HT1080 (cell line): Measurements from ENCODE around the gene KTN1. TPM values are rescaled to one million over a fixed set of nuclear protein-coding genes. Genes with fewer than 3 reads are reported as not detected.
A peak's percentile ranks its signal among the peaks of the same experiment; 100 is the strongest.

Experiments used
- DNase-seq: peaks from one replicate; pipeline ENCODE4 v3.0.0-alpha.2; 2015; ENCODE audit warnings: low read depth
- small RNA-seq: library from RNA; depleted of rRNA; stranded (forward); fragments of <200 nt; gene quantifications from one replicate; pipeline ENCODE3, GENCODE V24; 2014
- total RNA-seq: library from RNA; depleted of rRNA; stranded (reverse); fragments of >200 nt; shearing (Covaris generic); gene quantifications from 2 replicates; pipeline ENCODE4 v1.2.3, GENCODE V29; 2014; rRNA removed

KTN1 gene
- total RNA-seq, 1 experiment from 2014 or later: 105 TPM

DNA sequence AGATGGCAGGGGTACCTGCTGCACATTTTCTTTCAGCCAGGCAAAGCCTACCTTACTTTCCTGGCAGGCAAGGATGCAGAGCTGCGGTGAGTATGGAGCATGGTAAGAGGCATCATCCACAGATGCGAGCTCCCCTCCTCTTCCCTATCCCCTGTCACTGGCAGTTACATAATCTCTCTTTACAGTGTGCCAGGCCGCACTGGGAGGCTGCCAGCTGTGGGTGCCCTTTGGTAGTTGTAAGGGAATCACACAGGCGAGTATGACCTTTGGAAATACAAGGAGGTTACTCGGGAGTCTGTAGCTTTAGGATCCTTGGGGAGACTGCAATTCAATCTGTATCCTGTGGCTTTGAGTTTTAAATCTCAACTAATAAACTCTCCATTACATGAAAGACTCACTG, 132.5 kb downstream of the KTN1 start:
- no peak for DNase-seq

DNA sequence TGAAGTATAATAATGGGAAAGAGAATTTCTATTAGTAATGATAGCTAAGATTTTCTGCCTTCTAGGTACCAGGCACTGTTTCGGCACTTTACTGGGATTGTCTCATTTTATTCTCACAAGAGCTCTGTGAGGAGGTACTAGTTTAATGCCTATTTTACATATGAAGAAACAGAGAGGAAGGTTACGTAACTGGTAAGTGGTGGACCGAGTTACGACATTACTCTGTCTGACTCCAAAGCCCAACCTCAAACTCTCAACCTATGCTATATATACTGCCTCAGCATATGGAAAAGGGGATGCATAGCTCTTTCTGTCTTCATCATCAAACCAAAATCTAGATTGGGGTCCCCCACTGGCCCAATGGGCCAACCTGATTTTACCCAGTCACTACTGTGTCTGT, 133.5 kb downstream of the KTN1 start:
- DNase-seq: no peak

DNA sequence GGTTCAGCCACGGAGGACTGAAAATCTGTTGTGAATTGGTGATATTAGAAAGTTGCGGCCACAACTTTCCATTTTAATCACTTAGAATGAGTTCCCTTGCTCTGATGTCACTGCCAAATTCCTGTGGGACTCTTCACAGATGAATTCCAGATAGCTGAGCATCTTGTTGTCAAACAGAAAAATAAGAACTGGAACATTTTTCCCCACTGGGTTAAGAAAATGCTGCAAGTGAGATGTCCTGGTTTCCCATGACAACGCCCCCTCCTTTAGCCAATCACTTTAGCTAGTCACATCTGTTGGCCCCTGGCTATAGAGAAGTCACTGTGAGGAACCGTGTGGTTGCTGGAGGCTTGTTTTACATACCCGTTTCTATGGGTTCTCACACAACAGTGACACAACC, 135.9 kb downstream of the KTN1 start:
- peak; percentile 11 for DNase-seq

DNA sequence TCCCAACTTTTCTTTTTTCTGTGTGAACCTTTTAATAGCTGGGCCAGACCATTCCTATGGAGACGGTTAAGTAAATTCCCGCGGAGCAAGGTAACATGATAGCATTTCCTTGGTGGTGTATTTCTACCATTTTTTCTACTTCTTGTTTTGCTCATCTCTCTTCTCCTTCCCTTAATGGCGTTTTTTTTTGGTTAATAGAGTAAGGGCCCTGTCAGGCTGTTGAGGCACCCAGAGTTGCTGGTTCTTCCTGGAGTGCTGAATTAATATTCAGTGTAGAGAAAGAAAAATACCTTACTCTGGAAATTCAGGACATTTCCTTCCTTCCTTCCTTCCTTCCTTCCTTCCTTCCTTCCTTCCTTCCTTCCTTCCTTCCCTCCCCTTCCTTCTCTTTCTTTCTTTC, 137.6 kb downstream of the KTN1 start:
- DNase-seq: no peak

DNA sequence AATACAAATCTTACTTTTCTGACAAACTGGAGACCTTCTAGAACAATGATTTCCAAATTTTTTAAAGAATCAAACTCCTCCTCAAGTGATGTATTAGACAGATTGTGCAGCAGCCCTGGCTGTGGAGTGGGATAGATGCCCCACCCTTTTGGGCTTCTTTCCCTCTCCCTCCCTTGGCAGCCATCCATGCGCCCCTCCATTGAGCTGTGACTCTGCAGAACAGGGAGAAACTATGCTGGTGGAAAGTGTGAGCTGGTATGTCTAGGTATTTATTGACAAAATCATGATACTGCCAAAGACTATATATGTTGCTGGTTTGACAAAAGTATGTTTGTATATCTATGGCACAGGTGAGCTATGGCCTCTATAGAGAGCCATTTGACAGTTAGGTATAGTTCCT, 138.5 kb downstream of the KTN1 start:
- no peak for DNase-seq

DNA sequence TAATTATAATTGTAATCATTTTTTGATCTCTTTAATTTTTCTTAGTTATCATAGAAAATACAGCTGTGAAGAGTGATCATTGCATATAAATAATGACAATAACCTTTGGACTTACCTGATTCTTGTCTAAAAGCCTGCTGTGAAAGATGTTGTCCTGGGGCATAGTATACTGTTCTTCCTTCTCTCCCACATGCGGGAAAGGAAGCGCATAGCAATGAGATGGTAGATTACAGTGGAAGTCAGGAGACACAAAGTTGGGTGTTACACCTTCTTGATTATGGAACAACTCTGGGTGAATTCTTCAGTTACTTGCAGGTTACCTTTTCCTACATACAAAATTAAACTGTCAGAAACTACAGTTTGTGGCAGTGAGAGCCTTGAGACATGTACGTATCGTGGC, 140.8 kb downstream of the KTN1 start:
- DNase-seq: no peak

DNA sequence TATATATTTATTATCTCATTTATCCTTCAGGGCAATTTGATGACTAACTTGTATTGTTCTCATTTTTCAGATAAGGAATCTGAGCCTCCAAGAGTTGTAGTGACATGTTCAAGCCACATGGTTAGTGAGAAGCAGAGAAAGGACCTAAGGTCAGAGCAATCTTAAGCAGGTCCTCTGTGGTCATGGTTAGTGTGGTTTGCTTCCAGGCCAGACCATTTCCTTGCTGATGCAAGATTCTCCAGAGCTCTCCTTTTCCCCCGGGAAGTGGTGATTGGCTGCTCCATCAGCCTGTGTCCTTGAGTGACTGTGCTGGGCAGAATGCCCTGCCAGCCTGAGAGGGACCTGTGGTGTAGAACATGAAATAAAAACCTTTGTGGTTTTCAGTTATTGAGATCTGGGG, 141.3 kb downstream of the KTN1 start:
- DNase-seq: peak; percentile 94

DNA sequence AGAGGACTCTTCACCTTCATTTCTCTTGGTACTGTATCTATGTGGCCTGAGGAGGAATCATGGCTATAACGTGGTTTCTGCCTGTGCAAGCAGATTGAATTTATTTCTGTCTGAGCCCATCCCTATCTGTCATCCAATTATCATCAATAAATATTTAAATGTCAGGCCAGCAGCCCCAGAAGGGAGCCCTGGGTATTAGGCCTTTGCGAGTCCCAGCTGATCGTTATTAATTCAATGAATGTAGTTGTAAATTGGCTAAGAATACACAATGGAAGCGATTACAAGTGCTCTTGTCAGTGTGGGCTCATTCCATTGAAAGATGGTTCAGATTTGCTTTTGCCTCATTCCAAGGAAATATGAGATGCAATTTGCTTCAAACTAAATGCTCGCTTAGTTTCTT, 142.0 kb downstream of the KTN1 start:
- no peak for DNase-seq

DNA sequence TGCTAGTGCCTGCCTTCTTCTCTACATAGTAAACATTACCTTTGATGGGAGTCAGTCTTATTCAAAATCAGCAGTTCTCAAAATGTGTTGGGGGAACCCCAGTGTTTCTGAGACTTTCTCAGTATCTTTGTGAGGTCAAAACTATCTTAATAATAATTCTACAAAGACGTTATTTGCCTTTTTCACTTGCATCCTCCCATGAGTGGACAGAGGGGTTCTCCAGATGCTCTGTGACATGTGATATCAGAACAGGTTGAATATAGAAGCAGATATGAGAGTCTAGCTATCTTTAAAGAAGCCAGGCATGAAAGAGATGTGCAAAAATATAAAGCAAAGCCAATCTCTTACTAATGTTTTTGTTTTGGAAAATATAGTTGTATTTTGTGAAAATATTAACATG, 144.7 kb downstream of the KTN1 start:
- DNase-seq: no peak

DNA sequence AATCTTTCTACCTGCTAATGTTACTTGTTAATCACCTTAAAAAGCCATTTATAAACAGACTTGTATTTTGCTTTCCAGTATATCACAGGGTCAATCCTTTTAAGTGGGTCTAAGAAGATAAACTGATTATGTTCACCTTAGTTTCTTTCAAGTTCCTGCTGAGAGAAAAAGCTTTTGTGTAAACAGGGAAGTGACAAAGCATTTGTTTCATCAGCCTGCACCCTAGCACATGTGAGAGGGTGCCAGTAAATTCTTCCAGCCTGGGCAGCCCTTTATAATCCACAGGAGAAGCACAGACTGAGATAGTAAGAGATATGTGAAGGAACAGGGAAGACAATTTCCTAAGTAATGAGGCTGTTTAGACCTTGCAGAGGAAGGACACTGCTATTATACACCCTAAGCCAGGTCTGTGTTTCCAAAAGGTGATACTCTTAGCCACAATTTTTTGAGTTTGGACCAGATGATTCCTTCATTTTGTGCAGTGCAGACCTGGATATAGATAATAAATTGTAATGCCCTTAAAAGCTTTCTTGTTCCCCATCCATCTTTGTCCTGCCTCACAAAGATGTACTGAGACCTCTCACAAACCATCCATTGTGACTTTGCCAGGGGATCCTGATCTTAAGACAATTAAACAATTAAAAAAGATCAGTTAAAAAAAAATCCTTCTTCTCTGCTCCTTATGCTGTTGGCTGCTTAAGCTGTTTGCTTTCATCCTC, 150.7 kb downstream of the KTN1 start:
- no peak for DNase-seq

DNA sequence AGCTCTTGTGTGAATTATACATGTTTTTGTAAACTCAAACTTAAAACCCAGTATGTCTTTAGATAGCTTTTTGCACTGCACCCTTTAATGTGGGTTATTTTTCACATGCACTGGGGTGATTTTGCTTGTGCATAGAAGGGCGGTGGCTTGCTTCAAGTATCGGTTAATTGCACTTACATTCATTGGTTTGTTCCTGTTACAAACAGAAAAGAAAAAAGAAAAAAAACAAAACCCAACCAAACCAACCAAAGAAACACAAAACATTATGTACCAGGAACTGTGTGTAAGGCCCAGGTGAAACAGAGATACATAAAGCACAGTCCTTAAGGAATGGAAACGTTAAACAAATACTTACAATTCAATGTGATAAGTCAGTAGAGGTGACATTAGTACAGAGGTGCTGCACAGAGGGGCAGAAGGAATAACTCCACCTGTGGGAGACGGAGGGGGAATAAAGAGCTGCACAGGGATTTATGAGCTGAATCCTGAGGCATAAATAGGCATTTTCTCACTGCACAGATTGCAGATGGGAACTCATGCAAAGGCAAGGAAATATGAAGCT, 151.4 kb downstream of the KTN1 start:
- DNase-seq: no peak

DNA sequence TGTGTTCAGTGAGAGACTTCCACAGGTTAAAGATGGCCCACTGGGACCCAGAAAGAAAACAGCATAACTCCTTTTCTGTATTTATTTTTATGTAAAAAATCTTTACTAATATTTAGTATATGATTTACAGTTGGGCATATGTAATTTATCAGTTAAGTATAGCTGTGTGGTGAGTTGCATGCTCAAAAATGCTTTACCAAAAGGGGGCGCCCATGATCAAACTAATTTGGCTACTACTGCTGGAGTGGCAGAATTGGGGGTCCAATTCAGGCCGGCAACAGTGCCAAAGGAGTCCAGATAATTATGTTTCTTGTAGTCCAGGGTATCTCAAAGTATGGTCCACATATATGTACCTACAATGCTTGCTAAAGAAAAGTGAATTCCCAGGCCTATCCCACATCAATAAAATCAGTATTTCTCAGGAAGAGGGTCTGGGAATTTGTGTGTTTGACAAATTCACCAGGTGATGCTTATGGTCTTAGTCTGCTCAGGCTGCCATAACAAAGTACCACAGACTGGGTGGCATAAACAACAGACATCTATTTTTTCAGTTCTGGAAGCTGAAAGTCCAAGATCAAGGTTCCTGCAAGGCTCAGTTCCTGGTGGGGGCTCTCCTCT, 152.0 kb downstream of the KTN1 start:
- no peak for DNase-seq

DNA sequence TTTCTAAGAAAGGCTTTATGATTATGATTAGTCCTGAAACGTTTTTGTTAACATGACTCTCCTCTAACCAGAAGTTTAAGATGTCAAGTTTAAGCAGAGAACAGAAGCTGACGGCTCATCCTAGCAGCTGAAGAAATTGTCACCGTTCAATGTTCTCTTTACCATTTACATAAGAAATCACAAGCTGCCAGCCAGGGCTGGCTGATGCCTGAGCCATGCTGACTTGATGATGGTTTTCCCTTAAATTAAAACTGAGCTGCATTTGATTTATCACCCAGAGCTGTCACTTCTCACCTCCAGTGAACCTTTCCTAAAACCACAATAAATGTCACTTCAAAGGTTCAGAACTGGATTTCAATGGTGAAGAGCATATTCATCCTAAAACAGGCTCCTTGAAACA, 153.6 kb downstream of the KTN1 start:
- no peak for DNase-seq

Small RNA genes within 50 kb of the gene (small RNA-seq; reads per million reads assigned to genes)
- gene RF00019: not detected

Other genes with a start within 250 kb of the KTN1 start
- 8.0 and 9.5 TPM in 2 replicates for gene ATG14, start 168.4 kb upstream of the KTN1 start, total RNA-seq
- not detected in 2 replicates for gene TBPL2, start 139.6 kb upstream of the KTN1 start, total RNA-seq